Hair follicle dermal papilla cell (primary cell): ENCODE results near the gene ASIC5. TPM values are rescaled to one million over a fixed set of nuclear protein-coding genes. Genes with fewer than 3 reads are reported as not detected.

Experiments used
- total RNA-seq: library from RNA; depleted of rRNA; stranded (reverse); fragments of >200 nt; gene quantifications from 2 replicates; pipeline ENCODE4 v1.2.3, GENCODE V29; 2012

Gene ASIC5
- not detected in 2 replicates for total RNA-seq

GRCh38 chr4:155866177-155866576, at the start of gene ASIC5:
TSS of gene ASIC5 (minus strand) at chr4:155866277. CDS start at chr4:155866226, 51 bp downstream.

GRCh38 chr4:155903453-155903852, 37.4 kb upstream of the ASIC5 start, which contains the start of gene TDO2:
TSS of gene TDO2 (plus strand) at chr4:155903696. CDS start at chr4:155903759, 63 bp downstream.

Other genes with a start within 250 kb of the ASIC5 start
- 0.49 and 0.97 TPM in 2 replicates for gene GUCY1A1, start 199.4 kb downstream of the ASIC5 start, total RNA-seq
- 5.5 and 6.5 TPM in 2 replicates for gene GUCY1B1, start 107.3 kb downstream of the ASIC5 start, total RNA-seq
- 0.81 and 1.5 TPM in 2 replicates for gene TDO2, start 37.4 kb upstream of the ASIC5 start, total RNA-seq
- gene CTSO, start 87.6 kb upstream of the ASIC5 start, total RNA-seq = 25.4 and 27.6 TPM in 2 replicates